Measurements from ENCODE around the gene C19orf33. TPM values are rescaled to one million over a fixed set of nuclear protein-coding genes. Genes with fewer than 3 reads are reported as not detected.

Gene C19orf33
- total RNA-seq, 1 experiment from 2014 or later = 16.1 TPM

- H3K4me3 Mint-ChIP-seq = peak overlapping the region; percentile 99
- POLR2A ChIA-PET = no interaction called here
- ATAC-seq (no peak), DNase-seq (ENCODE audit: low spot score) (no peak)
- H3K27me3 Mint-ChIP-seq (ENCODE audit: low read depth) = no peaks in the 10 kb centered on the region
- peaks cover 65% of the 10 kb centered on the region for H3K4me1 Mint-ChIP-seq
- TF ChIP-seq GABPB1 (CRISPR knock-in tag; IDR thresholded peaks at IDR 0.05) = no peak
- TF ChIP-seq PRDM15 (CRISPR knock-in tag; IDR thresholded peaks at IDR 0.05) = no peak
- TF ChIP-seq NFATC4 (CRISPR knock-in tag; IDR thresholded peaks at IDR 0.05) = no peak
- TF ChIP-seq MYBL2 (CRISPR knock-in tag; IDR thresholded peaks at IDR 0.05) = no peak
- no peak for TF ChIP-seq ZBTB43 (CRISPR knock-in tag; IDR thresholded peaks at IDR 0.05)
- no peak for TF ChIP-seq ATF1 (CRISPR knock-in tag; IDR thresholded peaks at IDR 0.05)
- TF ChIP-seq ZNF423 (CRISPR knock-in tag; IDR thresholded peaks at IDR 0.05) = no peak
- no peak for TF ChIP-seq RORB (CRISPR knock-in tag; IDR thresholded peaks at IDR 0.05)
- TF ChIP-seq ZNF512 (CRISPR knock-in tag; IDR thresholded peaks at IDR 0.05; ENCODE audit: borderline replicate concordance) = no peak
- TF ChIP-seq ZNF396 (CRISPR knock-in tag; IDR thresholded peaks at IDR 0.05; ENCODE audit: borderline replicate concordance) = no peak
- TF ChIP-seq ZNF281 (CRISPR knock-in tag; IDR thresholded peaks at IDR 0.05) = no peak
- no peak for TF ChIP-seq ZNF263 (CRISPR knock-in tag; IDR thresholded peaks at IDR 0.05; ENCODE audit: low read depth)
- no peak for TF ChIP-seq MLX (CRISPR knock-in tag; IDR thresholded peaks at IDR 0.05)
- no peak for TF ChIP-seq NR1H2 (CRISPR knock-in tag; IDR thresholded peaks at IDR 0.05)
- CTCF ChIA-PET = interaction anchor here (0.9 to 5.8 kb wide), 10 partner anchors 10 to 137 kb away, joined by 3 to 50 read pairs (median 11); partner anchors contain the start of genes CATSPERG, FAM98C, GGN and PPP1R14A
- H3K27ac Mint-ChIP-seq = peak overlapping the region; percentile 99
- H3K36me3 Mint-ChIP-seq = peaks cover 2% of the 10 kb centered on the region
- H3K9me3 Mint-ChIP-seq = no peaks in the 10 kb centered on the region
Observed at GRCh38 chr19:38265921-38266429, 38.1 kb upstream of the C19orf33 start.

- H3K36me3 Mint-ChIP-seq = peaks cover 2% of the 10 kb centered on the region
- H3K4me1 Mint-ChIP-seq = peaks cover 65% of the 10 kb centered on the region
- CTCF ChIA-PET = interaction anchor here (1.0 to 5.8 kb wide), 3 partner anchors 11 to 30 kb away, joined by 3 to 50 read pairs (median 7); partner anchors contain the start of gene PPP1R14A
- H3K9me3 Mint-ChIP-seq = no peaks in the 10 kb centered on the region
- H3K4me3 Mint-ChIP-seq = peak overlapping the region; percentile 99
- H3K27ac Mint-ChIP-seq = peak overlapping the region; percentile 95
- no peaks in the 10 kb centered on the region for H3K27me3 Mint-ChIP-seq (ENCODE audit: low read depth)
- ATAC-seq (no peak), DNase-seq (ENCODE audit: low spot score) (no peak)
- POLR2A ChIA-PET = no interaction called here
- TF ChIP-seq MXD4 (CRISPR knock-in tag; IDR thresholded peaks at IDR 0.05; ENCODE audit: borderline replicate concordance) (no peak), ZNF416 (CRISPR knock-in tag; IDR thresholded peaks at IDR 0.05) (no peak), SMAD3 (CRISPR knock-in tag; IDR thresholded peaks at IDR 0.05; ENCODE audit: borderline replicate concordance) (no peak), STAT6 (CRISPR knock-in tag; conservative IDR thresholded peaks at IDR 0.05; ENCODE audit: low read depth) (no peak), ZNF138 (CRISPR knock-in tag; conservative IDR thresholded peaks at IDR 0.05) (no peak), ATF1 (CRISPR knock-in tag; IDR thresholded peaks at IDR 0.05) (no peak), CTCF (IDR thresholded peaks at IDR 0.05) (no peak)
Observed at GRCh38 chr19:38266981-38267597, 37.0 kb upstream of the C19orf33 start.
